ENCODE results near the gene TNFRSF25.

TNFRSF25 gene

GRCh38 chr1:6497215-6497866 lies 31.4 kb upstream of the TNFRSF25 start:
- TF ChIP-seq GATA2 (IDR thresholded peaks at IDR 0.05; ENCODE audit: low read depth, low read length) (no peak), GATA3 (IDR thresholded peaks at IDR 0.05; ENCODE audit: low read depth, low read length) (no peak)

GRCh38 chr1:6496890-6497214 lies 30.9 kb upstream of the TNFRSF25 start:
- TF ChIP-seq GATA2 (IDR thresholded peaks at IDR 0.05; ENCODE audit: low read depth, low read length) (no peak), GATA3 (IDR thresholded peaks at IDR 0.05; ENCODE audit: low read depth, low read length) (no peak)

- no peak for TF ChIP-seq GATA3 (IDR thresholded peaks at IDR 0.05; ENCODE audit: low read depth, low read length)
- no peak for TF ChIP-seq GATA2 (IDR thresholded peaks at IDR 0.05; ENCODE audit: low read depth, low read length)
Observed at GRCh38 chr1:6496365-6496721, 30.4 kb upstream of the TNFRSF25 start.

DNA sequence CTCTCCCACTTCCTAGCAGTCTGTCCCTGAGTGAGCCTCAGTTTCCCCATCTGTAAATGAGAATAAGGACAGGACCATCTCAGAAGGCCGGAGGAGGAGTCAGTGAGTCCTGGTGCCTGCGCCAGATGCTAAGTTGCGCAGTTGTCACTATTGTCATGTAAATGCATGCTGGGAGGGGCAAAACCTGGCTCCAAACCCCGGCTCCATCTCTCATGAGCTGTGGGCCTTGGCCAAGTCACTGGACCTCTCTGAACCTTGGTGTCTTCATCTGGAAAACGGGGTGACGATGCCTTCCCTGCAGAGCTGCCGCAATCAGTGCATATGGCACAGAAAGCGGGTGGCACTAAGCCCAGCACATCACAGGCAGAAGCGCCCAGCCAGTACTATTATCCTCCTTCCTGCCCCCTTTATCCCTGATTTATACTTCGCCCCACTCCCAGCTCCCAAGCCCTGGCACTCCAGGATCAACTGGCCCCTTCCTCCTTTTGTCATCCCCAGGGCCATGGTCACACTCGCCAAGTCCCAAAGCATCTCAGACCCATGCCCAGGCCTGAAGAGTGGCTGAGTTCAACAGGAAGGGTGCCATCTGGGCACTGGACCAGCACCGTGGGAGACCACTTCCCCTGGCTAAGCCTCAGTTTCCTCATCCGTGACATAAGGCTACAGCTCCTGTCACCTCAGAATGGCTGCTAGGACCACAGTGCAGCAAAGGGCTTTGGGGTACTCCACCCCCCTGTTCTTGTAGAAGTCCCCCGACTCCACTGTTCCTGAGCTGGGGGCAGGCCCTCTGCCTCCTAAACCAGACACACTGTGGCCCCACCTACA lies 29.8 kb upstream of the TNFRSF25 start:
- TF ChIP-seq GATA3 (IDR thresholded peaks at IDR 0.05; ENCODE audit: low read depth, low read length) (no peak), GATA2 (IDR thresholded peaks at IDR 0.05; ENCODE audit: low read depth, low read length) (no peak)

GRCh38 chr1:6495041-6495441 lies 29.1 kb upstream of the TNFRSF25 start:
- TF ChIP-seq GATA3 (IDR thresholded peaks at IDR 0.05; ENCODE audit: low read depth, low read length) (no peak), GATA2 (IDR thresholded peaks at IDR 0.05; ENCODE audit: low read depth, low read length) (peak; percentile 96)

DNA sequence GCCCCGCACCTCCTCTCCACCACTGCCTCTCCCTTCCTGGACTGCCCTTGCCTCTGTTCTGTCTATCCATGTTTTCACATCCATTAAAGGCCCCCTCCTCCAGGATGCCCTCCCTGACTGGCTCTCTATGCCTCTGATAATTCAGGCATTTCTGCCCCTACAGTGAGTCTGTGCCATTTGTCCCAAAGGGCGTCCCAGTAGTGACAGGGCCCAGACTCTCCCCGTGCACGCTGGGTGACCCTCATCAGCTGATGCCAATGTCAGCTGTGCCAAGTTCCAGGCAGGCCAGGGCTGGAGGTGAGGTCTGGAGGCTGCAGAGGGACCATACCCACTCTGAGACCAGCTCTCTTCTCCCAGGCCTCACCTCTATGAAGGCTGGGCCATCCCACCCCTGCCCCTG lies 28.7 kb upstream of the TNFRSF25 start:
- TF ChIP-seq GATA3 (IDR thresholded peaks at IDR 0.05; ENCODE audit: low read depth, low read length) (no peak), GATA2 (IDR thresholded peaks at IDR 0.05; ENCODE audit: low read depth, low read length) (no peak)

DNA sequence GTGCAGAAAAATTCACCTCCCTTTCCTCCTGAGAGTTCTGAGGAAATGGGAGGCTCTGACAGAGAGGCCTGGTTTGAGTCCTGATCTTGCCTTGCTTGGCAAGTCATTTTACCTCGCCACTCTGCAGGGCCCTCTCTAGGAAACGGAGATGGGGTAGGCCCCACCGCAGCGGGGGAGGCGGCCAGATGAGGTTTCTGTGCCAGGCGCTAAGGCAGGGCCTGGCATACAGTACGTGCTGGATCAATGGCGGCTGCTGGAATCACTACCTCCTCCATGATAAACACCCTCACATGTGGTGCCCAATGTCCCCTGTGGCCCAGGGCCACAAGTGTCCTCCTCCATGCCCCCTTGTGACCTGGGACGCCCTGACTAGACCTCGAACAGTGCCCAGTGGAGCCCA lies 26.0 kb upstream of the TNFRSF25 start:
- TF ChIP-seq GATA2 (IDR thresholded peaks at IDR 0.05; ENCODE audit: low read depth, low read length) = no peak
- no peak for TF ChIP-seq GATA3 (IDR thresholded peaks at IDR 0.05; ENCODE audit: low read depth, low read length)

- no peak for TF ChIP-seq GATA3 (IDR thresholded peaks at IDR 0.05; ENCODE audit: low read depth, low read length)
- no peak for TF ChIP-seq GATA2 (IDR thresholded peaks at IDR 0.05; ENCODE audit: low read depth, low read length)
Observed at GRCh38 chr1:6491480-6491962, 25.5 kb upstream of the TNFRSF25 start, which contains the start of gene PLEKHG5. TSS of gene PLEKHG5 (minus strand) at chr1:6491667. CDS start at chr1:6477571, 14,096 bp downstream.

DNA sequence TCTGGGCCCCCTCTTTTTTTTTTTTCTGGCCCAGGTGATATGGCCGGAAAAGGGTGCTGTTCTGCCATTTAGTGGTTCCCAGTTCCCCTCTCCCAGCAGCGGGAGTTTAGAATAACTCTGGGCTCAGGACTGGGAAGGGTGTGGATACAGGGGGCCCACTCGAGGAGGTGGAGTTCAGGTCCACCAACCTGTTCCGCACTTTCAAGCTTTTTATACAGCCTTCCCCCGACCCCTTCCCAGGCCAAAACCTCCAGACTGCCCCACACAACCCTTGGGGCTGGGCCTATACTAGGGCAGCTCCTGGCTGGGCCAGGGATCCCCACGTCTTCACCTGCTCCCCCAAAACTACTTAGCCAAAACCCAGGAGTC lies 25.1 kb upstream of the TNFRSF25 start:
- TF ChIP-seq GATA3 (IDR thresholded peaks at IDR 0.05; ENCODE audit: low read depth, low read length) = no peak
- TF ChIP-seq GATA2 (IDR thresholded peaks at IDR 0.05; ENCODE audit: low read depth, low read length) = no peak

DNA sequence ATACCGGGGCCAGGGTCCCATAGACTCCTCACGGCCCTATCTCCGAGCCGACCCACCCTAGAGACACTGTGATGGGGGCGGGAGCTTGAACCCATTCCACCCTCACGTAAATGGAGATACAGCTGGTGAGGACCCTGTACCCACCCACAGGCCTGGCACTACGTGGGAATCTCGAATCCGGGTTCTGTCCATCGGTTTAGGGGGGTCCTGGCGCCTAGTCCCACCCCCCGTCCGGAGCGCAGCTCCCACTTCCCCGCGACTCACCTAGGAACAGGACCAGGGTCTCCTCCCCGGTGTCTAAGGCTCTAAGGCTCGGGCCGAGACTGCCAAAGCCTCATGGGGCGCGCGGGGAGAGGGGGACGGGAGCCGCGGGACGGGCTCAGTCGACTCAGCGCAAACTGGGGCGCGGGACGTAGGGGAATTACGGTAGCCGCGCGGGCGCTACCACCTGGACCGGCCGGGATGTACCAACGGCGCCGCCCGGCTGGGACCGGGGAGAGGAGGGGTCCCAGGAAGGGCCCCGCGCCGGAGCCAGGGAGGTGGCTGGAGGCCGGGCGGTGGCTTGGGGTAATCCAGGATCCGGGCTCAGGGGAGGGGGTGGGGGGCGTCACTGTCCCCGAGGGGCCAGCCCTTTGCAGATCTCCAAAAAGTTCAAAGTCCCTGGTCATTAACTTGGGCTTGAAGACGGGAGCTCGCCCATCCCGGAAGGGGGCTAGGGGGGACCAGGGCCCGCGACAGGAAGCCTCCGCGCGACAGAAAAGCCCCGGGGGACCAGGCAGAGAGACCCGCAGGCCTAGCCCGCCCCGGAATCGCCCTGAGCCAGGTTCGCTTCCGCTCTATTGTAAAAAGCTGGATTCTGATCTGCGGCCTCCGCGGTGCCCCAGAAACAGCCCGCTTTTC lies 24.5 kb upstream of the TNFRSF25 start:
- TF ChIP-seq GATA3 (IDR thresholded peaks at IDR 0.05; ENCODE audit: low read depth, low read length) = no peak
- TF ChIP-seq GATA2 (IDR thresholded peaks at IDR 0.05; ENCODE audit: low read depth, low read length) = no peak

DNA sequence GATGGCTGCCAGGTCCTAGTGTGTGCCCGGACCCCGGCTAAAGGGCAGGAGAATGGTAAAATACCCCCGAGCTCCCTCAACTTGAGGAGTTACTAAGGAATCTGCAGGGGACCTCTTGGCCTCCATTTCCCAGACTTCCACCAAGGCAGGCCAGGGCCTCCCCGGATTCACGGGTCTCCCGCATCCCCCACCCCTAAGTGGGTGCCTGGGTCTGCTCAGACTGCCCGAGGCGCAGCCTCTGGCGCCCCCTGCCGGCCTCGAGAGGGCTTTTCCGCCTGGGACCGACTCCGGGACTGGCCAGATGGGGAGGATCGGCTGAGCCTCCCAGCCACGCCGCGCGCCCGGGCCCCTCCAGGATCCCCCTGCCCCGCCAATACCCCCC lies 23.8 kb upstream of the TNFRSF25 start:
- no peak for TF ChIP-seq GATA3 (IDR thresholded peaks at IDR 0.05; ENCODE audit: low read depth, low read length)
- no peak for TF ChIP-seq GATA2 (IDR thresholded peaks at IDR 0.05; ENCODE audit: low read depth, low read length)

GRCh38 chr1:6489383-6489765 lies 23.4 kb upstream of the TNFRSF25 start:
- TF ChIP-seq GATA3 (IDR thresholded peaks at IDR 0.05; ENCODE audit: low read depth, low read length) (no peak), GATA2 (IDR thresholded peaks at IDR 0.05; ENCODE audit: low read depth, low read length) (no peak)

DNA sequence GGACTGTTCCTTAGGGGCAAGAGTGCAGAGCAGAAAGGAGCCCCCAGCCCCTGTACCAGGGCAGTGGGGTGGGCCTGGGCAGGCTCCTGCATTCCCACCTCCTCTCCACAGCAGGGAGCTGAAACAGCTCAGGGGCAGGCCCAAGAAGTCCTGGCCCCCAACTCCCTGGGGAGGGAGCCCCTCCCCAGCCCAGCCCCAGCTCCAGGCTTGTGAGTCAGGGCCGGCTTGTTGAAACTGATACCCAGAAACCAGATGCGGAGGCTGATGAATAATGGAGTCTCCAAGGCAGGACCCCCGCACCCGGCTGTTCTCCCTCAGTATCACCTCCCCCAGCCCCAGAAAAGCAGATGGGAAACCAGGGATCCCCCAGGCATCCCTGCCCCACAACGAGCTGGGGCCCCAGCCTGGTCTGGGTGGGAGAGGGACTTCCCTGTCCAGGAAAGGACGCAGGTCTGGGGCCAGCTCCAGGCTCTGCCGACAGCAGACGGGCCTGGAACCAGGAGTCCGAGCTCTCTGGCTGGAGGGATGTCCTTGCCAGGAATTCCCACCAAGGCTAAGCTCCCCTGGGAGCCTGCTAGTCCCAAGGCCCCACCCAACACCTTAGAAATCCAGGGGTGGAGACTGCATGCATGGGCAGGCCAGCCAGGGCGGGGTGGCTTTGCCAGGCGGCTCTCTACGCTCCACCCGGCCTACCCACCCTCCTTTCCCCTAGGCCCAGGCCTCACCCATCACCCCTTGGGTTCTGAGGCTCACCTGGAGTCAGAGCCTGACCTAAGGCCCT lies 22.8 kb upstream of the TNFRSF25 start:
- TF ChIP-seq GATA2 (IDR thresholded peaks at IDR 0.05; ENCODE audit: low read depth, low read length) = no peak
- no peak for TF ChIP-seq GATA3 (IDR thresholded peaks at IDR 0.05; ENCODE audit: low read depth, low read length)
